Gastroesophageal sphincter (tissue), 4 donors: ENCODE results near the gene CERS3. TPM values are rescaled to one million over a fixed set of nuclear protein-coding genes. Genes with fewer than 3 reads are reported as not detected.
A peak's percentile ranks its signal among the peaks of the same experiment; 100 is the strongest.

ENCODE experiments used
- ATAC-seq: fragments of 150-250 bp; one replicate; pipeline ENCODE4 v1.9.1; 2016; ENCODE audit warnings: mild to moderate bottlenecking, moderate library complexity
- H3K27ac ChIP-seq, 4 donors: fragments of 200-600 bp; sonication (generic) in 3 of 4; 1 replicate in 3 of 4; 2 replicates in 1 of 4; pipeline ENCODE4 v1.5.1; 2016 to 2019
- H3K27me3 ChIP-seq: fragments of 200-600 bp; sonication (generic); one replicate; pipeline ENCODE4 v1.5.1; 2019
- H3K36me3 ChIP-seq, 2 donors: fragments of 200-600 bp; sonication (generic); one replicate each; pipeline ENCODE4 v1.5.1; 2019; ENCODE audit warnings: control low read depth in 1 of 2
- H3K4me1 ChIP-seq, 3 donors: fragments of 200-600 bp; sonication (generic); 1 replicate in 2 of 3; 2 replicates in 1 of 3; pipeline ENCODE4 v1.5.1; 2016 to 2019; ENCODE audit warnings: control low read depth in 2 of 3
- H3K4me3 ChIP-seq, 2 donors: fragments of 200-600 bp; sonication (generic); one replicate each; pipeline ENCODE4 v1.5.1; 2019; ENCODE audit warnings: mild to moderate bottlenecking in 1 of 2, moderate library complexity in 1 of 2
- H3K9me3 ChIP-seq, 3 donors: fragments of 200-600 bp; sonication (generic); one replicate each; pipeline ENCODE4 v1.5.1; 2017 to 2019; ENCODE audit warnings: control low read depth in 2 of 3
- EP300 ChIP-seq: sonication (generic); formaldehyde crosslinking; IDR thresholded peaks from one replicate; pipeline ENCODE4 v1.6.1; 2017; ENCODE audit warnings: antibody characterized with exemption, mild to moderate bottlenecking
- POLR2A ChIP-seq, 2 donors: fragments of 450-650 bp; IDR thresholded peaks; one replicate each; pipeline ENCODE4 v1.6.1; 2017; ENCODE audit warnings: antibody characterized with exemption in 2 of 2, mild to moderate bottlenecking in 2 of 2, moderate library complexity in 1 of 2
- POLR2AphosphoS5 ChIP-seq: sonication (generic); formaldehyde crosslinking; IDR thresholded peaks from one replicate; pipeline ENCODE4 v1.6.1; 2017; ENCODE audit warnings: antibody characterized with exemption
- WGBS, 2 donors: methylation state at CpG; one replicate each; pipeline ENCODE4 v1.1.5; 2018; ENCODE audit warnings: low coverage in 1 of 2; 5-methylcytosine and 5-hydroxymethylcytosine counted together
- total RNA-seq, 4 donors: library from RNA; depleted of rRNA; stranded (reverse); fragments of >200 nt; gene quantifications; one replicate each; pipeline ENCODE4 v1.1.0, GENCODE V29; 2016
- TF ChIP-seq, protein P1 (sequence below), 4 experiments: fragments of 200-600 bp in 2 of 4; fragments of 450-650 bp in 2 of 4; sonication (generic) in 1 of 4; IDR thresholded peaks; one replicate each; pipeline ENCODE4 v1.5.1; 2017 to 2019; ENCODE audit warnings: antibody characterized with exemption in 4 of 4, mild to moderate bottlenecking in 2 of 4, moderate library complexity in 2 of 4

The CERS3 gene
- total RNA-seq, 4 donors from 2014 or later: 0.27 to 7.6 (median 1.1) TPM

DNA sequence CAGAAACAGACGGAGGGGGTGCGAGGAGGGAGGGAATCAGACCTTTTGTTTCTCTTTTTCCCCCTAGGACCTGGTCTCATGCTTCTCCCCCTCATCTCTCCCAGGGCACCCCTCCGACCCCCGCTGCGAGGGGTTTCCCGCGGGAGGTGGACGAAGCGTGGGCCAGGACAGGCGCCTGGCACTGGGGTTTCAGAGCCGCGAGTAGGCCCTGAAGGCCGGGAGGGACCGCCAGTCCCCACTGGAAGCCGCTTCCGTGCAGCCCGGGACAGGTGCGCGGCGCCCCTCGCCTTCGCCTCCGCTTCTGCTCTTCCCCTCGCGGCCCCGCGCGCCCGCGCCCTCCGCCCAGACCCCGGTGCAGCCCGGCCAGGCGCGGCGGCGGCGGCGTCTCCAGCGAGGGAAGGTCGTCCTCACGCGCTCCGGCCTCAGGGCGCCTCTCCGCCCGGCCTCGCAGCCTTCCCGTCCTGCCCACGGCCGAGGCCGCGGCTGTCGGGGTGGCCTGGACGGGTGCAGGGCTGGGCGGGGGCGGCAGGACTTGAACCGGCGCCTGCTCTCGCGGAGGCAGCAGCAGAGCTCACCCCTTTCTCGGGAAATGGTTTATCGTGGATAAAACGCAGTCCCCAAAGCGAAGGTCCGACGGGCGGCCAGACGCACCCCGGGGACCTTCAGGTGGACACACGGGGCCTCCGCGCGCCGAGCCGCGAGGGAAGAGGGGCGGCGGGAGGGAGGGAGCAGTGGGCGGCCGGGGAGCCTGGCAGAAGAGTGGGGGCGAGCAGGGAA lies 155.4 kb downstream of the CERS3 start:
- Histone ChIP-seq H3K27me3 (peaks cover 37% of the 10 kb centered on the region), H3K27ac (peak overlapping the region in 3 of 4 donors; percentile 60 to 68 (median 64)), H3K4me3 (peak overlapping the region; percentile 18 to 58), H3K4me1 (peaks cover 0 to 17% (median 0%) of the 10 kb centered on the region in 3 donors), H3K36me3 (no peaks in the 10 kb centered on the region), H3K9me3 (peaks cover 0 to 8% (median 0%) of the 10 kb centered on the region in 3 donors)
- peak; percentile 39 for ATAC-seq
- WGBS, 2 donors: 0% methylated on average over 2 to 3 of the region's 82 CpGs
- no peak for TF ChIP-seq POLR2AphosphoS5
- TF ChIP-seq, protein P1, sequence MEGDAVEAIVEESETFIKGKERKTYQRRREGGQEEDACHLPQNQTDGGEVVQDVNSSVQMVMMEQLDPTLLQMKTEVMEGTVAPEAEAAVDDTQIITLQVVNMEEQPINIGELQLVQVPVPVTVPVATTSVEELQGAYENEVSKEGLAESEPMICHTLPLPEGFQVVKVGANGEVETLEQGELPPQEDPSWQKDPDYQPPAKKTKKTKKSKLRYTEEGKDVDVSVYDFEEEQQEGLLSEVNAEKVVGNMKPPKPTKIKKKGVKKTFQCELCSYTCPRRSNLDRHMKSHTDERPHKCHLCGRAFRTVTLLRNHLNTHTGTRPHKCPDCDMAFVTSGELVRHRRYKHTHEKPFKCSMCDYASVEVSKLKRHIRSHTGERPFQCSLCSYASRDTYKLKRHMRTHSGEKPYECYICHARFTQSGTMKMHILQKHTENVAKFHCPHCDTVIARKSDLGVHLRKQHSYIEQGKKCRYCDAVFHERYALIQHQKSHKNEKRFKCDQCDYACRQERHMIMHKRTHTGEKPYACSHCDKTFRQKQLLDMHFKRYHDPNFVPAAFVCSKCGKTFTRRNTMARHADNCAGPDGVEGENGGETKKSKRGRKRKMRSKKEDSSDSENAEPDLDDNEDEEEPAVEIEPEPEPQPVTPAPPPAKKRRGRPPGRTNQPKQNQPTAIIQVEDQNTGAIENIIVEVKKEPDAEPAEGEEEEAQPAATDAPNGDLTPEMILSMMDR (IDR thresholded peaks at IDR 0.05): no peak
- TF ChIP-seq EP300: no peak
- no peak for TF ChIP-seq POLR2A (IDR thresholded peaks at IDR 0.05)

DNA sequence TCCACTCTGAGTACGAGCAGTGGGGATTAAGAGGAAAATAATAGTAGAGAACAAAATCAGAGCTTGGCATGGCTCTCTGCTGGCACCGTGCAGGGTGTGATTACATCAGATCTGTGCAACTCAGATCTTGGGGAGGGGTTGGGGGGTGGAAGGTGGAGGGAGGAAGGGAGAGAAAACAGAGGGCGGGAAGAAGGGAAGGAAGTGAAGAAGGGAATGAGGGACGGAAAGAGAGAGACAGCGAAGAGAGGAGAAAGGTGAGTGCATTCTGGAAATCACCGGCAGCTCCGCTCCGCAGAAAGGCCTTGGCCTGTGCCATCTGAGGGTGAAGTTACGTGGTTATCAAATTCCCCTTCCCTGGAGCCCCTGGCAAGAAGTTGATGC lies 156.0 kb downstream of the CERS3 start:
- TF ChIP-seq EP300 (no peak), POLR2A (IDR thresholded peaks at IDR 0.05) (peak in 1 of 2 donors; percentile 13), POLR2AphosphoS5 (peak; percentile 44)
- TF ChIP-seq, protein P1 (IDR thresholded peaks at IDR 0.05): no peak
- peak; percentile 83 for ATAC-seq
- H3K4me3 ChIP-seq: peak overlapping the region; percentile 18 to 58
- 13 to 28% methylated on average over 5 to 9 of the region's 9 CpGs for WGBS, 2 donors
- peaks cover 0 to 17% (median 0%) of the 10 kb centered on the region in 3 donors for H3K4me1 ChIP-seq
- H3K27ac ChIP-seq: peak overlapping the region in 3 of 4 donors; percentile 60 to 68 (median 64)
- H3K36me3 ChIP-seq: no peaks in the 10 kb centered on the region
- H3K9me3 ChIP-seq: peaks cover 0 to 8% (median 0%) of the 10 kb centered on the region in 3 donors
- H3K27me3 ChIP-seq: peaks cover 37% of the 10 kb centered on the region

DNA sequence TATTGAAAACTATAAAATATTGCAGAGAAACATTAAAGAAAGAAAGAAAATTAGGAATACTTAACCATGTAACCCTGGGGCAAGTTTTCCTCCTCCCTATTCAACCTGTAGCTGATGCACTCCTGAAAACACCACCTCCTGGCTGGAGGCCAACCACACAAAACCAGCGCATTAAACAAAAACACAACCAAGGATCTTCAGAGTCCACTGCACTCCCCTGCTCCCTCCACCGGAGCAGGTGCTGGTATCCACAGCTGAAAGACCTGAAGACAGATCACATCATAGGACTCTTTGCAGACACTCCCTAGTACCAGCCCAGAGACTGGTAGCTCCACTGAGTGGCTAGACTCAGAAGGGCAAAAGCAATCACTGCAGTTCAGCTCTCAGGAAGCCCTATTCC lies 173.4 kb downstream of the CERS3 start:
- no peak for TF ChIP-seq POLR2A (IDR thresholded peaks at IDR 0.05)
- no peak for TF ChIP-seq POLR2AphosphoS5
- no peak for TF ChIP-seq EP300
- TF ChIP-seq, protein P1 (IDR thresholded peaks at IDR 0.05): no peak
- no peak overlapping the region for H3K4me3 ChIP-seq
- no peak overlapping the region for H3K27ac ChIP-seq
- H3K36me3 ChIP-seq: no peaks in the 10 kb centered on the region
- H3K9me3 ChIP-seq: peaks cover 0 to 7% (median 0%) of the 10 kb centered on the region in 3 donors
- H3K27me3 ChIP-seq: no peaks in the 10 kb centered on the region
- peaks cover 0 to 7% (median 0%) of the 10 kb centered on the region in 3 donors for H3K4me1 ChIP-seq
- no peak for ATAC-seq
- 75% methylated on average over 1 of the region's 2 CpGs; no CpG with 5 or more reads in 1 of the 2 donors for WGBS, 2 donors

DNA sequence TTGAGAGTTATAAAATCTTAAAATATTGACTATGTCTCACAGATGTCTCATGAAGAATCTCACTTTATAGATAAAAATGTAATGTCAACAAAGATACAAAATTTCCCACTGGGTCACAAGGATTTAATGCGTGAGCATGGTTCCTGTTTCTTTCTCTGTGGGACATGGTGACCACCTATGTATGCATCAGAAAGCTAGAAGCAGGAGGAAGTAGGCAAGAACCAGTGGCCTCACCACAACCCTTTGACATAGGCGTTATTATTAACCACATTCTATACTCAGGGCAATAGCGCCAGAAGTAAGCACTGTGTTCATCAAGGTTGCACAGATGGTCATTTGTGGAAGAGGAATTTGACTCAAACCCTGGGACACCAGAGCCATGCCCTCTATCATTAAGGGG lies 175.3 kb downstream of the CERS3 start:
- TF ChIP-seq EP300 (no peak), POLR2AphosphoS5 (no peak), POLR2A (IDR thresholded peaks at IDR 0.05) (no peak)
- TF ChIP-seq, protein P1 (IDR thresholded peaks at IDR 0.05): no peak
- H3K4me3 ChIP-seq: no peak overlapping the region
- H3K27me3 ChIP-seq: no peaks in the 10 kb centered on the region
- ATAC-seq: no peak
- H3K27ac ChIP-seq: no peak overlapping the region
- WGBS, 2 donors: 83 to 90% methylated on average over 2 to 3 of the region's 3 CpGs
- no peaks in the 10 kb centered on the region for H3K9me3 ChIP-seq
- no peaks in the 10 kb centered on the region for H3K36me3 ChIP-seq
- peaks cover 0 to 19% (median 5%) of the 10 kb centered on the region in 3 donors for H3K4me1 ChIP-seq
